OCI-LY1 (cell line): ENCODE data around the gene PNMT.

Experiments
- EZH2 ChIP-seq: fragments of 200-600 bp; sonication (generic), shearing (Covaris generic); IDR thresholded peaks from 2 replicates; pipeline ENCODE4 v1.8.0; 2017; ENCODE audit warnings: borderline replicate concordance, mixed run types, mild to moderate bottlenecking, antibody characterized with exemption, low read length, moderate library complexity, mixed read lengths
- TF ChIP-seq, protein P1 (sequence below): fragments of 200-600 bp; sonication (generic), shearing (Covaris generic); IDR thresholded peaks from 2 replicates; pipeline ENCODE4 v1.5.1; 2017; ENCODE audit warnings: mild to moderate bottlenecking, antibody characterized with exemption, low read length, moderate library complexity, mixed read lengths

DNA sequence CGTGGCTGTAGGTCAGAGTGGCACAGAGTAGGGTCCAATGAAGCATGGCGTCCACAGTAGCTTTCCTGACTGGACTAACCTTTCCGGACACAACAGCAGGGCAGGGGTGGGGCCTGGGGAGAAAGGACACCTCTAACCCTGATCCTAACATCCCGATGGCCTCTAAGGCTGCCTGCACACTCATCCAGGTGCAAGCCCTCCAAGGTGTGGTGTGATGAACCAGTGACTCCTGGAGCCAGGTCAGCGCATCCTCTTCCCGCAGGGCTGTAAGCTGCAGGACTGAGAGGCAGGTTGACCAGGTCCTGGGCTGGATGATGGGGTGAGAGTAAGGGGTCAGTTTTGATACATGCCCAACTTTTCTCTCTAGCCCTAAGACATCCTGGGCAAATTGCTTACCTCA lies 28.5 kb downstream of the PNMT start:
- TF ChIP-seq EZH2 = no peak
- TF ChIP-seq, protein P1, sequence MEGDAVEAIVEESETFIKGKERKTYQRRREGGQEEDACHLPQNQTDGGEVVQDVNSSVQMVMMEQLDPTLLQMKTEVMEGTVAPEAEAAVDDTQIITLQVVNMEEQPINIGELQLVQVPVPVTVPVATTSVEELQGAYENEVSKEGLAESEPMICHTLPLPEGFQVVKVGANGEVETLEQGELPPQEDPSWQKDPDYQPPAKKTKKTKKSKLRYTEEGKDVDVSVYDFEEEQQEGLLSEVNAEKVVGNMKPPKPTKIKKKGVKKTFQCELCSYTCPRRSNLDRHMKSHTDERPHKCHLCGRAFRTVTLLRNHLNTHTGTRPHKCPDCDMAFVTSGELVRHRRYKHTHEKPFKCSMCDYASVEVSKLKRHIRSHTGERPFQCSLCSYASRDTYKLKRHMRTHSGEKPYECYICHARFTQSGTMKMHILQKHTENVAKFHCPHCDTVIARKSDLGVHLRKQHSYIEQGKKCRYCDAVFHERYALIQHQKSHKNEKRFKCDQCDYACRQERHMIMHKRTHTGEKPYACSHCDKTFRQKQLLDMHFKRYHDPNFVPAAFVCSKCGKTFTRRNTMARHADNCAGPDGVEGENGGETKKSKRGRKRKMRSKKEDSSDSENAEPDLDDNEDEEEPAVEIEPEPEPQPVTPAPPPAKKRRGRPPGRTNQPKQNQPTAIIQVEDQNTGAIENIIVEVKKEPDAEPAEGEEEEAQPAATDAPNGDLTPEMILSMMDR = no peak
